Stimulated activated CD4-positive, alpha-beta T cell treated with anti-CD3 and anti-CD28 coated beads, Interleukin-4, amount 100 ng/mL, for 4 hours (primary cell): ENCODE measurements around the gene DOK1.

Experiments
- DNase-seq, 2 experiments: peaks; one replicate each; pipeline ENCODE4 v3.0.0-alpha.2; 2020

DOK1 gene

DNA sequence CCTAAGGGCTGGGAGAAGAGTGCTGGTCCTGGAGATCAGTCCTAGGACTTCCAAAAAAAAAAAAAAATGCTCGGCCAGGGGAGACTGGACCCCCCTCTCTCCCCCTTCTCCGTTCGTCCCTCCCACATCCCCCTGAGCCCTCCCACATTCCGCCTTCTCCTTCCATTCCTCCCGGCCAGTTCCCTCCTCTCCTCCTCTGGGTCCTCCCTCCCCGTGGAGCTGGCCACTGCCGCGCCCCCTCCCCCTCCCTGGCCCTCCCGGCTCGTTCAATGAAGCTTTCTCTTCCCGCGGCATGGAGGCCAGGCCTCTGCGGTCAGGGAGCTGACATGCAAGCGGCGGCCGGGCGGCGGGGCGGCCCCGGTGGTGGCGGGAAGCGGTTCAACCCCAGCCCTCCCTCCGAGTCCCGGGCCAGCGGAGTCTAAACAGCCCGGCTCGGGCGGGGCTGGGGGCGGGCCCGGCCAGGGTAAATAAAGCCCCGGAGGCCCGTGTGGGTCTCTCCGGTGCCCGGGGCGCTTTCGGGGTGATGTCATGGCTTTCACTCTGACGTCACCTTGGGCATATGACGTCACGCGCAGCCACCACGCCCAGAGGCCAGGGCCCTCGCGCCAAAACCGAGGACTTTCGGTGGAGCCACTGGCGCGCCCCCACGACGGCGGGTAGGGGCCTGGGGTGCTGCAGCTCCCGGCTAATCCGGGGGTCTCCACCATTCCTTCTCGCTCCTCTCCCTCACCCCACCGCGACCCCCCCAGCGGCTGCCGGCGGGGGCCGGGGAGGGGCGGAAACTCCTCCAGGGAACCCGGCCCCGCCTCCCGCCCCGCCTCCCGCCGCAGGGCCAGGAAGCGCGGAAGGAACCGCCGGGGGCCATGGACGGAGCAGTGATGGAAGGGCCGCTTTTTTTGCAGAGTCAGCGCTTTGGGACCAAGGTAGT is at the start of gene DOK1, which contains the start of gene LOXL3:
DOK1 (plus strand) TSS at position 829 of the 928 bp plus-strand sequence; CDS start at position 864, 35 bp downstream.
LOXL3 (minus strand) TSS at position 51 of the 928 bp plus-strand sequence. CDS start 1,308 bp downstream, outside the sequence.
- DNase-seq, result peak; percentile 74 to 87

DNA sequence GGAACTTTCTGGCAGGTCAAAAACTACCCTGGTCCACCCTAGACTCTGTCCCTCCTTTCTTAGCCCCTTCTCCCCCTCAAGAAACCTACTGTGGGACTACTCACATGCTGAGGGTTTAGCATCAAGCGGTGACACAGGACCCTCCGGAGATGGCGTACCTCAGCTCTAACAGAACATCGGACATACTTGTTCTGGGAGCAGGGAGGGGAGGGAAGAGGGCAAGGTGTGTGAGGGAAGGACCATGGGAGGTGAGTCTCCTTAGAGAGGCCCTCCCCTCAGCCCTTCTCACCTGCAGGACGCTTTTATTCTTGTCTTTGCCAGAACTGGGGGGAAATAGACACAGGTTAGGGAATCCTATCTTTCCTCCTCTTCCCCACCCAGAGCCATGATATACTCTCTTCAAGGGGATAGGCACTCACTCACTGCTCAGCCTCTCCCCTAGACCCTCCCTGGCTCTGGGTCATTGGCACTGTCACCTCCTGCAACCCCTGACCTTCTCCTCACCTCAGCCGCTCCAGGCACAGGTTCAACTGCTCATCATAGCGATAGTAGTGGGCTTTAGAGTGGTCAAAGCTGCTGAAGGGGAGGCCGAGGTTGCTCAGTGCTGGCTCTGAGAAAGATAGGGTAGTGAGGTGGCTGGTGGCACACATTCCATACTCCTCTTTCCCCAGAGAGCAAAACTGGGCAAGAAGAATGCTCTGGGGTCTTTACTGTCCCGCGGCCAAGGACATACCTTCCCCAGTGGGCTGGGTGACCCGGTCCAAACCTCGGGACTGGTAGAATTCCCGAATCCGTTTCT is 48.9 kb upstream of the DOK1 start:
- no peak for DNase-seq

DNA sequence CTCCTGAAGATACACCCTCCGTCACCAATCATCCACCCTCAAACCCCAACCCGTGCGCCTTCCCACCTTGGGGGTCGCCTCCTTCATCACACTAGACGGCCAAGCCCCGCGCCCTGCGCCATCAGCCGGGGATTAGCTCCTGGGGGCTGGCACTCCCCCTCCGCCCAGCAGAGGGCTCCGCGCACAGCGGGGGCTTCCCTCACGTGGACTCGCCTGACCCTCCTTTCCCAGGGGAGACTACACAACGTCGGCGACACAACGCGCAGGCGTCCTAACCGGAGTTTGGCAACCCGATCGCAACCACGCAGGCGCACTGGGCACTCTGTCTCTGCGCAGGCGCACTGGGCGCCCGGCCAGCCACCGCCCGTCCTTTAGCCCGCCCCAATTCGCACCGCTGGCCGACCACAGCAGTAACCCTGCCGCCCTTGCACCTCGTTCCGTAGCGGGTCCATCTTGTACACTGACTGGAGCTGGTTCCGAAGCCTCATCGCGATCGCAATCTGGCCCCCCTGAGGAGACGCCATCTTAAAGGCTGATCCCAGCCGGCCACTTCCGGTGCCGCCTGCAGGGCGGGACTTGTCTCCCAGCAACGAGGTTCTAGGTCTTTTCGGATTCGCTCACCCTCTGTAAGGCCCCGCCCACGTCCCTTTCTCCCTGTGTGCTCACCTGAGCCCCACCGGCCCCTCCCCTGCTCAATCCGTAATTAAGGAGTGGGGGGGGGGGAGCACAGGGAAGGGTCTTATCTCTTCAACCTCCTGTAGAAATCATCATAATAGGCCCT is 47.2 kb upstream of the DOK1 start, which contains the start of gene PCGF1:
PCGF1 (minus strand) TSS at position 551 of the 781 bp plus-strand sequence; CDS start at position 524, 27 bp downstream.
- DNase-seq, result peak; percentile 99

DNA sequence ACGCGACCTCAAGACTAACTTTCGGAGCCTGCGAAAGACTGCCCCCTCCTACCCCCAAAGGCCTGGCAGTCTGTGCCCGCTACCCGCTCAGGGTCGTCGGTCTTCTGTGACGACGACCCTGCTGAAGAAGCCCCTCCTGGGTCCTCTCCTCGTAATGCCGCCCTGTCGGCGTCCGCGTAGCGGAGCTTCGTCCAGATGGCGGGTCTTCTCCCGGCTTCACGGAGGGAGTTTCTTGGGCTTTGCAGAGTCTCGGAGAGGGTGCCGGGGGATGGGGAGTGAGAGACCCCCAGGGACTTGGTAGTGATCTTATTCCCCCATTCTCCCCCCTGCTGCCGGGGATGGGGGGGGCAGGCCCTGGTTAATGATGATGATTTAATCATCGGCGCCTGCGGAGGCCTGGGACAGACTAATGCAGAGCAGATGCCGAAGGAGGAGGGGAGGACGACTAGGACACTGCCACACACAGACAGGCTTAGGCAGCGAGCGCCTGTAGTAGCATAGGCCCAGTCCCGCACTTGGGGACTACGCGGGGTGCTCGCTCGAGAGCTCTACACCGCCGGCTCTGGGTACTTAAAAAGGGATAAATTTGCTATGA is 46.5 kb upstream of the DOK1 start:
- peak in 1 of 2 experiments; percentile 13 for DNase-seq

DNA sequence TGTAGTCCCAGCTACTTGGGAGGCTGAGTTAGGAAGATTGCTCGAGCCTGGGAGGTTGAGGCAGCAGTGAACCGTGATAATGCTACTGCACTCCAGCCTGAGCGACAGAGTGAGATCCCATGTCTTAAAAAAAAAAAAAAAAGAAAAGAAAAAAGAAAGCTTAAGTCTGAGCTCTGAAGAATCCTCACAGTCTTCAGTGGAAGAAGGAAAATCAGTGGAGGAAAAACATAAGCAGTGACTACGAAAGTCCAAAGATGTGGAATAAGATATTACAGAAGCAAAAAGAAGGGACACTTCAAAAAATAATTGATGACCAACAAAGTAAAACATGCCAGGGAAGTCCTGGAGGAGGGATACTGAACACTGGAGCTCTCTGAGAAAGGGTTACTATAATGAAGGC is 44.2 kb upstream of the DOK1 start:
- DNase-seq, result no peak

DNA sequence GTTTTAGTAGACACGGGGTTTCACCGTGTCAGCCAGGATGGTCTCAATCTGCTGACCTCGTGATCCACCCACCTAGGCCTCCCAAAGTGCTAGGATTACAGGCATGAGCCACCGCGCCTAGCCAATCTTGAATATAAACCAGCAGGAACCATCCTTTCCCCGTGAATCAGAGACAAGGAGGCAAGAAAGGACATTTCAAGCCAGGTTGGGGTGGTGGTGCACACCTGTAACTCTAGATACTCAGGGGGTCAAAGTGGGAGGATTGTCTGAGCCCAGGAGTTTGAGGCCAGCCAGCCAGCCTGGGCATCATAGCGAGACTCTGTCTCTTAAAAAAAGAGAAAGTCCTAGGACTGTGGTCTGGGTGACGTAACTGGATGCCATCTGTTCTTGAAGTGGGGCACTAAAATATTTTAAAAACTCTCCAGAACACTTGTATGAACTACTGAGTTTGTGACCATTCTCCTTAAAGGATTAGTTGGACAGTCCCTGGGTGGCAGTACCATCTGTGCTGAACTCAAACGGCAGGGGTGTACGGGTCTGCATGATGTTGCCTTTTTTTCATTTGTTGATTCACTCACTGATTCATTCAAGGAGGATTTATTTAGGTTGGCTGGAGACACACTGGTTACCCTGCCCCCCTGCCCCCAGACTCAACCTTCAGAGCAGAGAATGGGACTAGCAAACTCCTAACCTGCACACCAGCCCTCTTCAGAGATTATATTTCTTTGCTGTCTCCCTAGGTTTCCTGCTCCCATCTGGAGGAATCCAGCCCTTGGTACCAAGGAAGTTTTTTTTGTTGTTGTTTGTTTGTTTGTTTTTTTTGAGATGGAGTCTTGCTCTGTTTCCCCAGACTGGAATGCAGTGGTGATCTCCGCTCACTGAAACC is 43.2 kb upstream of the DOK1 start:
- no peak for DNase-seq

DNA sequence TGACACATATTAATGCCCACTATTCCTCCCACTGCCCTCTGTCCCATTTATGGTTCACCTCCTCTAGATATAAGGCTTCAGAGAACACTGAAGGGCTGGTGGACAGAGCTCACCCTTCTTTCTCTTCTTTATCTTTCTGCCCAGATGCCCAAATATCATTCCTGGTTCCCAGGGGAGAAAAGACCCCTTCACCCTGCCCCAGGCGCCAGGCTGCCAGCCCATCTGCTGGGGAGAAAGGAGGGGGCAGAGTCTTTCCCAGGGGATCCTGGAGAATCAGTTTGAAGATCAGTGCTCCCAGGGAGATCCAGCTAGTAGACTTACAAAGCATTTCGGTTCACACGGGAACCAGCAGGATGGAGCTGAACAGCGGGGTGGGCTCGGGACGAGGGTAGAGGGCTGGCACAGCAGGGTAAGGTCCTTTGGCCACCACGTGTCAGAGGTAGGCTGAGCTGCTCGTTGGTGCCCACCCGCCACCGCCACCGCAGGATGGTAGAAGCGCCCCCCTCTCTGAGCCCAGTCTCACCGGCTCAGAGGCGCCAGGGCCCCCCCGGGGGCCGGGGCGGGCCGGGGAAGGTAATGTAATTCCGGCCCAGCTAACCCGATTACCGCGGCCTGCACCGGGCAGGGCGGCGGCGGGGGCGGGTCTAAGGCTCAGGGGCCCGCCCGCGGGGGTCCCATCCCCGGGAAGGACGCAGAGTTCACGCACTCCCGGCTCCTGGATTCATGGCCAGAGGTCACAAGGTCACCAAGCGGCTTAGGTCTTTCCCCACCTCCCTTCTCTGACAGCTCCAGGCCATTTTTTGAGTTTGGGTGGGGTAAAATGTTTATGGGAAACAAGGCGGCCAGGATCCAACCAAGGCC is 41.5 kb upstream of the DOK1 start:
- DNase-seq, result no peak

DNA sequence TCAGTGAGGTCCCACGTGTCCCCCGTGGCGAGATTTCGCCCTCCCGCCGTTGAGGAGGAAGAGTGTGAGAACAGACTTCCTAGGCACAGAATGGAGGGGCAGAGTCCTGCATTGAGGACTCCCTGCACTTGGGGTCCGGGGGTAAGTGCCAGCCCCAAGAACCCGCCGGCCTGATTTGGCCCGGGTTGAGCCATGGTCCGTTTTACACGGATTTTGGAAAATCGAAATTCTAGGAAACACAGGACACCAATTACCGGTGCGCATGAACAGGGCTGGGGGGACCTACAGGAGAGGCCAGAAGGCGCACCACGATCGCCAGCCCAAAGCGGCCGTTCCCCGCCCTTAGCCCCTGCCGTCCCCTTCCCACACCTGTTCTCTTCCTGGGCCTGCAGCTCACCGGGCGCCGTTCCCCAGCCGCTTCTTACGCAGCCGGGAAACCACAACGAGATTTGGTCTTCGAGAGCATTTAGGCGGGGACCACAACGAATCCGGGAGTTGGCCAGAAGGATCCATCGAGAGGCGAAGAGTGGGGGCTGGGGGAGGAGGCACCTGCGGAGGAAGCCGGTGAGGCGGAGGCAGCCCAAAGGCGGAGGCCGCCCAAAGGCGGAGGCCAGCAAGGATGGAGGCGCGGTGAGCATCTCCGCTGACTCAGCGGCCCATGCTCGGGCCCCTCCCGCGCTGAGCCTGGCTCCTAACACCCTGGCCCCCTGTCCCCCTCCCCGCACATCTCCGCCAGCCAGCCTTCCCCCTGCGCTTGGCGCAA is 40.7 kb upstream of the DOK1 start:
- DNase-seq, result peak; percentile 24 to 25

DNA sequence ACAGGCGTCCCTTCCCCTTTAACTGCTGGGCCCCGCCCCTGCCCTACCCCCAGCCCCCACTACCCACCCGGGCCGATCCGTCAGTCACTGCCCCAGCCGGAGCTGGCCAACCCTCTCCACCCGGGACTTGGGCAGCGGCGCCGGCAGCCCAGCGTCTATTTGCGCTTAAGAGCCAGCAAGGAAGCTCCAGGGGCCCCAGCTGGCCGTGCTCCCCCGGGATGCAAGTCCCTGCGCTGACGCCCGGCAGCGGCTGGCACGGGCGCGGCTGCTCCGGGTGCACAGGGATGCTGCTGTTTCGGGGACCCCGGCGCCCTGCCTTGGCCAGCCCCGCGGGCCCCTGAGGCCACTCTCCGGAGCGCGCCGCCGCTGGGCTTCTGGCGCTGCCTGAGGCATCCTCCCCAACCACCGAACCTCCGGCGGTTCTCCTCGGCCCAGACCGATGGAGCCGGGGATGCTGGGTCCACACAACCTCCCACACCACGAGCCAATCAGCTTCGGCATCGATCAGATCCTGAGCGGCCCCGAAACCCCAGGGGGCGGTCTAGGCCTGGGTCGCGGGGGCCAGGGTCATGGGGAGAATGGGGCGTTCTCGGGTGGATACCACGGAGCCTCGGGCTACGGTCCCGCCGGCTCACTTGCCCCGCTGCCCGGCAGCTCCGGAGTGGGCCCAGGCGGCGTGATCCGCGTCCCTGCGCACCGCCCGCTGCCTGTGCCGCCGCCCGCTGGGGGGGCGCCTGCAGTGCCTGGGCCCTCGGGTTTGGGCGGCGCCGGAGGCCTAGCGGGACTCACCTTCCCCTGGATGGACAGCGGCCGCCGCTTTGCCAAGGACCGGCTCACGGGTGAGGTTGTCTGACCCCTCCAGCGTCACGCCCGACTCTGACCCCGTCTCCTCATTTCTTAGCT is 39.9 kb upstream of the DOK1 start, which contains the start of gene TLX2:
TLX2 (plus strand) TSS at position 83 of the 903 bp plus-strand sequence; CDS start at position 440, 357 bp downstream.
- DNase-seq, result no peak

DNA sequence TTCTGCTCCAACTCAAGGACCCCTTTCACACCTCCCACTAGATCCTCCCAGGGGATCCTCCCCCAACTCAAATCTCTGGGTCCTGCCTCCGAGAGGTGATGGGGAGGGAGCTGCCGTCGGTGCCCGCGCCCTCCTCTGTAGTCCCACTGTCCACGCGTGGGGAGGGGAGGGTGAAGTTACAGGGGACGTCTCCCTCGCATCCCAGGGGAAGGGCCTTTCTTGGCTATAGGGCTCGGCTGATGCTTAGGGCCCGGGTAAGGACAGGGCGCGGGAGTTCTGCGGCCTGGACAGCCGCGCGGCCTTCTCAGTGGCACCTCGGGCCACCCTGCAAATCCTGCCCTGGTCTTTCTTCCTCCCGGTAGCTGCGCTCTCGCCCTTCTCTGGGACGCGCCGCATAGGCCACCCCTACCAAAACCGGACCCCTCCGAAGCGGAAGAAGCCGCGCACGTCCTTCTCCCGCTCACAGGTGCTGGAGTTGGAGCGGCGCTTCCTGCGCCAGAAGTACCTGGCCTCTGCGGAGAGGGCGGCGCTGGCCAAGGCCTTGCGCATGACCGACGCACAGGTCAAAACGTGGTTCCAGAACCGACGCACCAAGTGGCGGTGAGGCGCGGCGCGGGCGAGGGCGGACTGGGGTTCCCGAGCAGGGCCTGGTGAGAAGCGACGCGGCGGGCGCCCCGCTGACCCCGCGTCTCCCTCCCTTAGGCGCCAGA is 39.1 kb upstream of the DOK1 start:
- DNase-seq, result no peak

DNA sequence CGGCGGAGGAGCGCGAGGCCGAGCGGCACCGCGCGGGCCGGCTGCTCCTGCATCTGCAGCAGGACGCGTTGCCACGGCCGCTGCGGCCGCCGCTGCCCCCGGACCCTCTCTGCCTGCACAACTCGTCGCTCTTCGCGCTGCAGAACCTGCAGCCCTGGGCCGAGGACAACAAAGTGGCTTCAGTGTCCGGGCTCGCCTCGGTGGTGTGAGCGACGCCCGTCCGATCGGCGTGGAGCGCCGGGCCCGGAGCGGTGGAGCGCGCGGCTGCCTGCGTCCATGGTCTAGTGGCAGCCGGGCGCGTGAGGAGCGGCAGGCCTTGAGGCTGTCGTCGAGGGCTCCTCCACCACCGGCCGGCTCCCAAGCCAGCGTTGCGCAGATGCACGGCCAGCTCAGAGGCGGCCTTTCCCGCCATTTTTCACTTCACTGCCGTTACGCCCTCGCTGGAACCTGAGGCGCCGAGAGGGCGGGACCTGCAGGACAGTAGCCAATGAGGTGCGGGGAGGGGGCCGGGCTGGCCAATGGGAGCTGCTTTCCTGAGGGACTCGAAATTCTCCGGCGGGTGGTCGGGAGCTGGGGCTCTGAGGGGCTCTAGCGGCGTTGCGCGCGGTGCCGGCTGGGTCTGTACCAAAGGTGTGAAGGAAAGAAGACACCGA is 38.4 kb upstream of the DOK1 start:
- DNase-seq, result peak; percentile 77 to 79

DNA sequence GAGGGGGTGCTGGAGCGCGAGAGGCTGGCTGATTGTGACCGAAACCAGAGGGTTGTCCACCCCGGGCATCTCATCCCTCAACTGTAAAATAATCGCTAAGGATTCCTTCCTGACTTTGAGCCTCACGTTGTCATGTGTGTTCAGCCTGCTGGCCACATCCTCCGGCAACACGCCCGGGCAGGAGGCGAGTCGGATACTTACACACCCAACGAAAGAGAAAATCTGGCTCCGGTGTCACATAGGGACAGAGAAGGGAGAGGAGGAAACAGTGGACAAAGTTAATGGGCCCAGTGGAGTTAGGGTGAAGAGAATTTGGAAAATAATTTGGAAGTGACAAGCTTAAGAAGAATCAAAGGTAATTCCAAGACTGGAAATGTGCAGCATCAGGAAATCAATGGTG is 37.9 kb upstream of the DOK1 start:
- no peak for DNase-seq

DNA sequence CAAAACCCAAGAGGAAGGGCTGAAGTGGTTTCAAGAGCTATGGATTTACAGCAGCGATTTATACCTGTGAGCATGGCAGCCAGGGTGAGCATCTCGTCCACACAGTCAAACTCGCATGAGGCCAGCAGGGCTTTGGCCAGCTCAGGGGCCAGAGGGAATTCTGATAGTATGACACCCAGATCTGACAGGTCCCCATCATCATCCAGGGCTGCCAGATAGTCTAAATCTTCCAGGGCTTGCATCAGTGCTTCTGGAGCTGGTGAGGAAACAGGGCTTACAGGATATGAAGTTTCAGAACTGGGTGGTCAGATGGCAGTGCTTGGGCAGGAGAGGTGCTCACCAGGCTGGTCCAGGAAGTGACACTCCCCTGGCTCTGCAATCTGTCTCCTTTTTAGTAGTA is 32.0 kb upstream of the DOK1 start:
- no peak for DNase-seq

DNA sequence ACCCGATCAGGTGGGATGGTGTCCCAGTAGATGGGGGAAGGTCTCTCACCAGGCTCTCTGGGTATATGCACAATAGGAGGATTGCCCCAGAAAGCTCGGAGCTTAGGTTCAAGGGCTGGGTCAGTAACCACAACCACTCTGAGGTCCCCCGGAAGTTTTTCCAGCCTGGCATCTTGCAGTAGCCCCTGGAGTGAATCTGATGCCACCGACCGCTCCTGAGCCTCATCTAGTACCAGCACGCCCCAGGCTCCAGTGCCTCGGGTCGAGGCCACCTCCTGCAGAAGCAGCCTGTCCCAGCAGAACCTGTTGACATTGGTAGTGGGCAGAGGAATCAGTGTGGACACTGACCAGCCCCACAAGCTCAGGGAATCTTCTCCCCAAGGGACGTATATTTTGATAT is 30.5 kb upstream of the DOK1 start:
- DNase-seq, result no peak

DNA sequence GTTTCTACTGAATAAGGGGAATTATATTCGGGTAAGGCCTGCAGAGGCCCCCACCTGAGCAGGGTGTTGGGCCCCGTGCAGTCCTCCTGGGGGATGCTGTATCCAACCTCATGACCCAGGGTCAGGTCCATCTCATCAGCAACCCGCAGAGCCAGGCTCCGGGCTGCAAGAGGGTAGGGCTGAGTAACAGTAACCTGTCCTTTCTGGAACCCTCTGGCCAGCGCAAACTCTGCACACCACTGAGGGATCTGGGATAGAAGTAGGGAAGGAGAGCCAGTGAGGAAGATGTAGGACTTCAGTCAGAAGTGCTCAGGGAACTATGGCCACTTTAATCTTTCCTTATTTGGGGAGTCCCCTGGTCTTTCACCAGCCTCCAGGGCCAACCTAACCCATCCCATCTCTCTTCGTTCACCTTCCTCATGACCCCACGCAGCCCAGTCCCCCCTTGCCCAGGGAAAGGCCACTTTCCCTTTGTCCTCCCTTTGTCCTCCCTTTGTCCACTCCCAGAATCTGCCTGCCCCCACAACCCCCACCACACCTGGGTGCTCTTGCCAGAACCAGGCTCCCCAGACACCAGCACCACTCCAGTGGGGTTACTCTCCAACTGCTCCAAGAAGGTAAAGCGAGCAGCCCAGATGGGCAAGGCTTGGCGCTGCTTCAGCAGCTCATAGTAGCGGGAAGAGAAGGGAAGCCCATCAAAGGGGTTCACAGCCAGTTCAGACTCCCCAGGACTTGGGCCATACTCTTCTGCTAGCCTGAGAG is 29.4 kb upstream of the DOK1 start:
- DNase-seq, result no peak
